NT2/D1 (cell line): ENCODE measurements around the gene BTBD17.

Source experiments
- DNase-seq: peaks from one replicate; pipeline ENCODE4 v3.0.0-alpha.2; 2011; ENCODE audit warnings: low read depth, low spot score
- H3K27me3 ChIP-seq: 2 replicates; pipeline ENCODE4 v1.6.0; 2011; ENCODE audit warnings: mild to moderate bottlenecking; ENCODE audit not compliant: insufficient read length, insufficient read depth
- H3K36me3 ChIP-seq: 2 replicates; pipeline ENCODE4 v1.6.1; 2011; ENCODE audit warnings: mild to moderate bottlenecking, low read length, mixed read lengths; ENCODE audit not compliant: insufficient read depth, insufficient read length
- H3K4me1 ChIP-seq: 2 replicates; pipeline ENCODE4 v1.5.1; 2011; ENCODE audit not compliant: insufficient read depth, insufficient read length
- H3K4me3 ChIP-seq: 2 replicates; pipeline ENCODE4 v1.5.1; 2011; ENCODE audit warnings: low read depth; ENCODE audit not compliant: insufficient read length
- H3K9ac ChIP-seq: 2 replicates; pipeline ENCODE4 v1.6.0; 2011; ENCODE audit warnings: low read depth; ENCODE audit not compliant: insufficient read length
- H3K9me3 ChIP-seq: 2 replicates; pipeline ENCODE4 v1.5.1; 2011; ENCODE audit warnings: mild to moderate bottlenecking, low read length; ENCODE audit not compliant: insufficient read depth
- SUZ12 ChIP-seq: IDR thresholded peaks from 2 replicates; pipeline ENCODE4 v1.6.1; 2011; ENCODE audit not compliant: insufficient read length, insufficient read depth; ENCODE audit errors: extremely low read depth
- YY1 ChIP-seq: IDR thresholded peaks from 2 replicates; pipeline ENCODE4 v1.6.1; 2011; ENCODE audit not compliant: insufficient read length, insufficient read depth
- ZNF274 ChIP-seq: IDR thresholded peaks from 2 replicates; pipeline ENCODE4 v1.6.1; 2011; ENCODE audit warnings: mild to moderate bottlenecking, low read depth, low read length

Gene BTBD17

DNA sequence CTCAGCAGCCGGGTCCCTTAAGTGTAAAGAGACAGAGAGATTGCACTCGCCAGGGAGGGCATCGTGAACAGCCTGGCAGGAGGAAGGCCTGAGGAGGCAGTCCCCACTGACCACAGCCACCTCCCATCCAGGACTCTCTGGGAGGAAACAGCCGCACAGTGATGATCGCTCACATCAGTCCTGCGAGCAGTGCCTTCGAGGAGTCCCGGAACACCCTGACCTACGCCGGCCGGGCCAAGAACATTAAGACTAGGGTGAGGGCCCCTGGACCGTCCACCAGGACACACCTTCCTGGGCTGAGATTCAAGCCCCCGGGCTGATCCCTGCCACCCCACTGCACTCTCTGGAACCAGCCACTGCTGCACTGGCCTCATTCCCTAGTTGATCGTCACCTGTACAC is 14.0 kb downstream of the BTBD17 start:
- no peaks in the 10 kb centered on the region for H3K9me3 ChIP-seq
- TF ChIP-seq SUZ12 (no peak), YY1 (no peak), ZNF274 (no peak)
- peaks cover 15% of the 10 kb centered on the region for H3K4me1 ChIP-seq
- peaks cover 40% of the 10 kb centered on the region for H3K27me3 ChIP-seq
- no peak overlapping the region for H3K4me3 ChIP-seq
- H3K9ac ChIP-seq = no peak overlapping the region
- no peak for DNase-seq
- H3K36me3 ChIP-seq = no peaks in the 10 kb centered on the region

DNA sequence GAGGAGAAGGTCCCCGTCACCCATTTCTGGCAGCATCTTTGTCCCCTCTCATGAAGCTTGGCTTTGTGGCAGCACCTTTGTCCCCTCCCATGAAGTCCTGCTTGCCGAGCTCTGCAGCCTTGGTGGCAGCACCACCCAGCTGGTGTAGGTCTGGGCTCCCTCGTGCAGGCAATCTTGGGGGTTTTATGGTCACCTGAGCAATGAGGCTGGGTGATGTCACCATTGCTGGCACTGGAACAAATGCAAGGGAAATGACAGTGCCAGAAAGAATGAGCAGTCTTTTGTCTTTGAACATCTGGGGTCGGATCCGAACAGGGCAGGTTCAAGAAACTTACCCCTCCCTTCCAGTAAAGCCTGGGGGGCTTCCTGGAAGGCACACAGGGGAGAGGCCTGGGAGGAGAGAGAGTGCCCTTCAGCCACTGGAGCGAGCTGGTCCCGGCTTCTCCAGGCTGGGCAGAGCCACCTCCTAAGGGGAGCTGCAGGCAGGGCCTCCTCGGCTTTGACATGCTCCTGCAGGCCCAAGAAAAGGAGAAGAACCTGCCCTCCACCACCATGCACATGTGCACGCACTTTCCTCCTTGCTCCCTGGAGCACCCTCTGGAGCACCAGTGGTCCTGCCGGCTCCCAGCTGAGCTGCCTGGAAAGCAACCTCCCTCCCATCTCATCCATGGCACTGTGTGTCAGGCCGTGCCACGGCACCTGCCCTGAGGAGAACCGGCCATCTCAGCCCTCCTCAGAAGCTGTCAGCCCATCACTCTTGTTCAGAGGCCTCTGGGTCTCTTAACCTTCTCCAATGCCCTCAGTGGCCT is 16.0 kb downstream of the BTBD17 start:
- no peak overlapping the region for H3K4me3 ChIP-seq
- no peak for TF ChIP-seq ZNF274
- no peak for TF ChIP-seq SUZ12
- TF ChIP-seq YY1 = no peak

GRCh38 chr17:74344658-74345057 is 17.0 kb downstream of the BTBD17 start:
- Histone ChIP-seq H3K4me1 (peaks cover 24% of the 10 kb centered on the region), H3K9ac (no peak overlapping the region), H3K9me3 (no peaks in the 10 kb centered on the region), H3K27me3 (peaks cover 12% of the 10 kb centered on the region), H3K36me3 (no peaks in the 10 kb centered on the region), H3K4me3 (no peak overlapping the region)
- DNase-seq = no peak
- no peak for TF ChIP-seq SUZ12
- TF ChIP-seq YY1 = no peak
- TF ChIP-seq ZNF274 = no peak

More for the DNA sequence above, 16.0 kb downstream of the BTBD17 start:
- H3K9me3 ChIP-seq = no peaks in the 10 kb centered on the region
- H3K4me1 ChIP-seq = peaks cover 17% of the 10 kb centered on the region
- peaks cover 19% of the 10 kb centered on the region for H3K27me3 ChIP-seq
- H3K9ac ChIP-seq = no peak overlapping the region
- no peaks in the 10 kb centered on the region for H3K36me3 ChIP-seq
- no peak for DNase-seq

- peaks cover 4% of the 10 kb centered on the region for H3K27me3 ChIP-seq
- TF ChIP-seq YY1 (no peak), SUZ12 (no peak), ZNF274 (no peak)
- H3K9ac ChIP-seq = no peak overlapping the region
Observed at GRCh38 chr17:74343526-74344284, 18.0 kb downstream of the BTBD17 start.

DNA sequence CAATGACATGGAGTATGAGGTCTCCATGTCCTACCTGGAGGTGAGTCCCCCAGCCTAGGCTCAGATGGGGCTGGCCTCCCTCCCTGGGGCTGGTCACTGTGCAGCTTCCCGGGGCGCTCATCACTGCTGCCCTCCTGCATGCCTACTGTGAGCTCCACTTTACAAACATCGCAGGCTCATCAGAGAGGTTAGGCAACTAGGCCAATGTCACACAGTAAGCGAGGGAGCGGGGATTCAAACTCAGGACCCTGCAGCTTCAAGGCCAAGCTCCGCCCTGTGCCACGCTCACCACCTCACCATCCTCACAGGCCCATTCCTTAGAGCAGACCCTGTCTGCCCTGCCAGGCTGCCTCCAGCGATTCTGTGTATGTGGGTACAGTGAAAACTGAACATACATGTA is 18.5 kb downstream of the BTBD17 start:
- H3K9me3 ChIP-seq = no peaks in the 10 kb centered on the region

More at GRCh38 chr17:74343526-74344284, 18.0 kb downstream of the BTBD17 start:
- no peak overlapping the region for H3K4me3 ChIP-seq
- H3K9me3 ChIP-seq = no peaks in the 10 kb centered on the region
- H3K36me3 ChIP-seq = no peaks in the 10 kb centered on the region
- DNase-seq = no peak
- H3K4me1 ChIP-seq = peaks cover 24% of the 10 kb centered on the region

GRCh38 chr17:74342224-74342623 is 19.4 kb downstream of the BTBD17 start:
- no peaks in the 10 kb centered on the region for H3K27me3 ChIP-seq
- no peak for DNase-seq
- H3K4me1 ChIP-seq = peaks cover 24% of the 10 kb centered on the region
- no peak for TF ChIP-seq ZNF274
- no peak for TF ChIP-seq SUZ12
- H3K9ac ChIP-seq = no peak overlapping the region
- no peak overlapping the region for H3K4me3 ChIP-seq
- H3K36me3 ChIP-seq = no peaks in the 10 kb centered on the region
- no peaks in the 10 kb centered on the region for H3K9me3 ChIP-seq

More for the DNA sequence above, 18.5 kb downstream of the BTBD17 start:
- no peak overlapping the region for H3K4me3 ChIP-seq
- no peak overlapping the region for H3K9ac ChIP-seq
- H3K4me1 ChIP-seq = peaks cover 24% of the 10 kb centered on the region
- no peak for DNase-seq
- H3K36me3 ChIP-seq = no peaks in the 10 kb centered on the region
- TF ChIP-seq YY1 = no peak
- no peak for TF ChIP-seq SUZ12
- TF ChIP-seq ZNF274 = no peak
- peaks cover 2% of the 10 kb centered on the region for H3K27me3 ChIP-seq

- no peak for DNase-seq
- Histone ChIP-seq H3K4me1 (peaks cover 23% of the 10 kb centered on the region), H3K36me3 (no peaks in the 10 kb centered on the region), H3K4me3 (no peak overlapping the region), H3K9me3 (no peaks in the 10 kb centered on the region), H3K9ac (no peak overlapping the region), H3K27me3 (no peaks in the 10 kb centered on the region)
- TF ChIP-seq SUZ12 (no peak), YY1 (no peak), ZNF274 (no peak)
Observed at GRCh38 chr17:74340470-74341023, 21.1 kb downstream of the BTBD17 start.
